ENCODE results near the gene FANCM.
"Not testable (repeated sequence)": the region's sequence is repeated elsewhere in the genome, so short reads cannot be mapped to it uniquely, and the experiment has no call there.

FANCM gene

DNA sequence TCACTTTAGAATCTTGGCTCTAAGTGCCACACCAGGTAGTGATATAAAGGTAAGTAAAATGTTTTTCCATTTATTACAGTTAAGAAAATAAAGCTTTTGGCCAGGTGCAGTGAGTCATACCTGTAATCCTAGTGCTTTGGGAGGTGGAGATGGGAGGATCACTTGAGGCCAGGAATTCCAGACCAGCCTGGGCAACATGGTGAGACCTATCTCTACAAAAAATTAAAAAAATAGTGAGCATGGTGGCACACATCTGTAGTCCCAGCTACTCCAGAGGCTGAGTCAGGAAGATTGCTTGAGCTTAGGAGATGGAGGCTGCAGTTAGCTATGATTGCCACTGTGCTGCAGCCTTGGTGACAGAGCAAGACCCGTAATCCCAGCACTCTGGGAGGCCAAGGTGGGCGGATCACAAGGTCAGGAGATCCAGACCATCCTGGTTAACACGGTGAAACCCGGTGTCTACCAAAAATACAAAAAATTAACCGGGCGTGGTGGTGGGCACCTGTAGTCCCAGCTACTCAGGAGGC is 5.0 kb downstream of the FANCM start:
- peak; percentile 9 for DNase-seq (ENCODE audit: low spot score)

DNA sequence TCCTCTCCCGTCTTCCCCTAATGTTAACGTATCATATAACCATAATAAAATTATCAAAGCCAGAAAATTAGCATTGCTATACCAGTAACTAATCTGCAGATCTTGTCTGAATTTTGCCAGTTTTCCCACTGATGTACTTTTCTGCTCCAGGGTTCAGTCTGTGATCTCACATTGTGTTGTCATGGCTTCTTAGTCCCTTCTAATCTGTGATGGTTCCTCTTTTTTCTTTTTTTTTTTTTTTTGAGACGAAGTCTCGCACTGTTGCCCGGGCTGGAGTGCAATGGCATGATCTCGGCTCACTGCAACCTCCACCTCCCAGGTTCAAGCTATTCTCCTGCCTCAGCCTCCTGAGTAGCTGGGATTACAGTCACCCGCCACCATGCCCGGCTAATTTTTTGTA is 6.4 kb downstream of the FANCM start:
- not testable (repeated sequence) for DNase-seq (ENCODE audit: low spot score)

DNA sequence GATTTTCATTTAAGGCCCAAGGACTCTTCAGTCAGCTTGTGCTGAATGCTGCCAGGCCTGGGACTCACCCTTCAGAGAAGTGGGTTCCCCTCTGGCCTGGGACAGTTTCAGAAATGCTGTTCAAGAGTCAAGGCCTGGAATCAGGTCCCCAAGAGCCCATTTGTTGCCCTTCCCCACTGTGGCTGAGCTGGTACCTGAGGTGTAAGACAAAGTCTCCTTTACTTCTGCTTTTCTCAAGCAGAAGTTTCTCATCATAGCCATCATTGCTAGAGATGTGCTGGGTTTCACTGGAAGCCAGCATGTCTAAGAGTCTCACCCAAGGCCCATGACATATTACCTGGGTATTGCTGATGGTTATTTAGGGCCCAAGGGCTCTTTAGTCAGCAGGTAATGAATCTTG is 8.9 kb downstream of the FANCM start:
- DNase-seq (ENCODE audit: low spot score): no peak

DNA sequence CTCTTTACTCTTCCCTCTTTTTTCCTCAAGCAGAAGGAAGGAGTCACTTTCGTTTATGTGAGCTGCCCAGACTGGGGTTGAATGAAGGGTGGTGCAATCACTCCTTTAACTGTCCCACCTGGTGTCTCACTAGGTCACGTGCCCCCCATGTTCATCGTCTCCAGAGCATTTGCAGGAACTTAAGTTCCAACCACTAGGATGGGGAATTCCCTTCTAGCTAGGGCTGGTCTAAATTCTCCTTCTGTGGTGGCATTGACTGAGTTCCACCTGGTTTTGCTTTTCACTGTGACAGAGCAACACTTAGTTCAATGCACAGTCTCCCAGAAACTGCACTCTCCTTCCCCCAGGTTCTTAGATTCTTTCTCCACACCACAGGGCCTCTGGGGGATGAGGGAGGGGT is 9.5 kb downstream of the FANCM start:
- no peak for DNase-seq (ENCODE audit: low spot score)

DNA sequence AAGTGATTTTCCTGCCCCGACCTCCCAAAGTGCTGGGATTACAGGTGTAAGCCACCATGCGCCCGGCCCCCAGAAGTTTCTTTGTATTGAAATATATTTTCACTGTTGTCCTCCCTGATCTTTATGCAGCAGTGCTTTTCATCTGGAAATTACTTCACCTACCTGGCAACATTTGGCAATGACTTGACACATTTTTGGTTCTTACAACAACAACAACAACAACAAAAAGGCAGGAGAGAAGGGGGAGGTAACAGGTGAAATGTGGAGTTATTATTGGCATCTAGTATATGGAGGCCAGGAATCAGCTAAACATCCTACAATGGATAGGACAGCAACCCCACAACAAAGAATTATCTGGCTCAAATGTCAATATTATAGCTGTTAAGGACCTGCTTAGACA is 13.9 kb downstream of the FANCM start:
- DNase-seq (ENCODE audit: low spot score): no peak

DNA sequence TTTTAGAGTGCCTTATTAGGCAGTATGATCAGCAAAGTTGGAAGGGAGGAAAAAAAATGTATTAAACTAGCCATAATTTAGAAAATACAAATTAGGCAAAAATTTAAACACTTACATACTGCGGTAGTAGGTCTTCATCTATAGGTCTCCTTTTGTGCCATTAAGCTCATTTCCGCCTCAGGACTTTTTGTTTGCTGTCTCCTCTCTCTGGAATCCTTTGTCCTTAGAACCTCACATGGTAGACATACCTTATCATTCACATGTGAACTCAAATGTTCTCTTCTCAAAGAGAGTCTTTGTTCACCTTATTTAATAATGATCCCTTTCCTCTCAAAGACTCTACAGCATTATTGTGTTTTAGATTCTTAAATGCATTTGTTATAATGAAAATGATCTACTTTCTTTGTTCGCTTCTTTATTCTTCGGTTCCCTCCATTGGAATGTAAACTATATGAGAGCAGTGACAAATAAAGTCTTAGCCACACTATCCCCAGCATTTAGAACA is 14.7 kb downstream of the FANCM start:
- no peak for DNase-seq (ENCODE audit: low spot score)

DNA sequence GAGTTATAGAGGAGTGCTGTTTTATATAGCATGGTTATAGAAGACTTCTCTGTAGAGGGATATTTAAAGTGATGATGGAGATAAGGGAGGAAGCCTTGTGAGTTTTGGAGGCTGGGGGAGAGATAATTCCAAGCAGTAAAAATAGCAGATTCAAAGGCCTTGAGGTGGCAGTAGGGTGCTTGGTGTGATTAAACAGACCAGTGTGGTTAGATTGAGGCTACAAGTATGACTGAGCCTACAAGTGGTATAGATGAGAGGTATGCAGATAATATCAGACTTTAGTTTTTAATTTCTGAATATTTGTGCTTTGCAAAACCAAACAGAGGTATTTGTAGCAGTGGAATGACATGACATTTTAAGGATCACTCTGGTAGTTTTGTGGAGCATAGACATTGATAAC is 20.3 kb downstream of the FANCM start:
- no peak for DNase-seq (ENCODE audit: low spot score)

DNA sequence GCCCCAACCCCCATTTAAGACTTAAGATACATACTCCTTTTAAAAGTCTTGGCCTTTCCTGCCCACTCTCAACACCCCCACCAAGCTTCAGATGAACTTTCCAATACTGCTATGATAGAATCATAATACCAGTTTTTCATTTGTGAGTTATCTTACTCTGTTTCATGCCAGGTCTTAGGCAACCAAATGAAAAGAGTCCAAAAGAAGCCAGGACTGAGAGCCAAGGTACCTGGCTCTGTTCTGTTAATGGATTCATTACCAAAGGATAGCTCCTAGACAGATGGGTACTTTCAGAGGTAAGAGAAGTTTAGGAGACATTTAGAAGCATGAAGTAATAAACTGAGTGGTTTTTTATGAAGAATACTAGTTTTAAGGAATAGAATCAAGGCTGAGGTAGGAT is 34.2 kb downstream of the FANCM start:
- no peak for DNase-seq (ENCODE audit: low spot score)

DNA sequence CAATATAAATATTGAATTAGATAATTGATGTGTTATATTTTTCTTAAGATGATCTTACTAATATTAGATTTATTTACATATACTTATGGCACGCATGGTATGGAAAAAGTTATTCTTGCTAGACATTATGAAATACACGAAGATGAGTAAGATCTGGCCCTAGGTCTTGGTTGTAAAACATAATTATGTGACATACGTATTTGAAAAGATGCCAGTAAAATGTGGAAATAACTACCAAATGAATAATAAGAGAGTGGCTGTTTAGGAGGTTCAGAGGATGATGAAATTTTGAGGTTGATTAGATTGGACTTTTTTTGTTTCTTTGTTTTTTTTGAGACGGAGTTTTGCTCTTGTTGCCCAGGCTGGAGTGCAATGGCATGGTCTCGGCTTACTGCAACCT is 41.3 kb downstream of the FANCM start:
- no peak for DNase-seq (ENCODE audit: low spot score)

DNA sequence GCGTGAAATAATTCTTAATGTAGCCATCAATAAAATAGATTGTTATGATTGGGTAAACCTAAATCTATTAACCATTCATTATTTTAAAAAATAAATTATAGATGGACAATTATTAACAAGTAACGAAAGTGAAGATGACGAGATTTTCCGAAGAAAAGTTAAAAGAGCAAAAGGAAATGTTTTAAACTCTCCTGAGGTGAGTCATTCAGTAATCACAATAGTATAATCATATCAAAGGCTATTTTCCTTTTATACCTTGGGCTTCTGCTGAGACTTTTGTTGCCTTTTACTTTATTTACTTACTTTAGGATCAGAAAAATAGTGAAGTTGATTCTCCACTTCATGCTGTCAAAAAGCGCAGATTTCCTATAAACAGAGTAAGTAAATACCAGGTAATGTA is 45.6 kb downstream of the FANCM start:
- DNase-seq (ENCODE audit: low spot score): no peak

DNA sequence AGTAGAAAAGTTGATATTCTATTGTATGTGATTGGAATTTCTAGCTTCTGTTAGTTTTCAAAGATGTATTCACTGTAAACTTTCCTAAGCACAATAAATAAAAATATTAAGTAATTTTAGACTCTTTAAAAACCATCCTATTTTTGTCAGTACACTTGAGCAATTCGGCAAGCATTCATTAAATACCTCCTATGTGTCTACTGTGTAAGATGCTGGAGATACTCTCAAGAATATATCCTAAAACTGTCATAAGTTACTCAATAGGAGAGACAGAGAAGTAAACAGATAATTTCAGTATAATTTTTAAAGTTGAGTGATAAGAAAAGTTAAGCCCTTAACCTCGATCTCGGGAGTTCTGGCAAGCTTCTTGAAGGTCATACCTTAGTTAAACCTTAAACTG is 46.1 kb downstream of the FANCM start:
- no peak for DNase-seq (ENCODE audit: low spot score)

DNA sequence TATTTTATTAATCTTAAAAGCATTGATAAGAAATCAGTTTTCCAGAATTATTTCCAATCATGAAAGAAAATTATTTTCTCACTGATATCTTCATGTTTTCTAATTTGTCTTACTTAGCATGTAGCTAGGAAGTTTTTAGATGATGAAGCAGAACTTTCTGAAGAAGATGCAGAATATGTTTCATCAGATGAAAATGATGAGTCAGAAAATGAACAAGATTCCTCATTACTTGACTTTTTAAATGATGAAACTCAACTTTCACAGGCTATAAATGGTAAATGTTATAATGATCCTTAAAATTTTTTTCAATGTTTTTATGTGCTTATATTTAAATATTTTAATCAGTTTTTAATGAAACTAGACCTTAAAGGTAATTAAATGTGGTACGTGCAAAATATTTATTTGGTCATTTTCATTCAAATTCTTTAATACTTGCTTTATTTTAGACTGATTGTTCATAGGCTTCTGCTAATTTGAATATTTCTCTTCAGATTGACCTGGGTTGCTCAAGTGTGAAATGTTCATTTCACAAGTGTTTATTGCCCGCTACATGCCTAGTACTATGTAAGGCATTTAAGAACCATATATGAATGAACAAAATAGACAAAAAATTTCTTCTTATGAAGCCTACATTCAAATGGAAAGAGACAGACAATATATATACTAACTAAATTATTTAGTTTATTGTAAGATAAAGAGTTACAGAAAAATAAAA is 49.5 kb downstream of the FANCM start:
- no peak for DNase-seq (ENCODE audit: low spot score)

DNA sequence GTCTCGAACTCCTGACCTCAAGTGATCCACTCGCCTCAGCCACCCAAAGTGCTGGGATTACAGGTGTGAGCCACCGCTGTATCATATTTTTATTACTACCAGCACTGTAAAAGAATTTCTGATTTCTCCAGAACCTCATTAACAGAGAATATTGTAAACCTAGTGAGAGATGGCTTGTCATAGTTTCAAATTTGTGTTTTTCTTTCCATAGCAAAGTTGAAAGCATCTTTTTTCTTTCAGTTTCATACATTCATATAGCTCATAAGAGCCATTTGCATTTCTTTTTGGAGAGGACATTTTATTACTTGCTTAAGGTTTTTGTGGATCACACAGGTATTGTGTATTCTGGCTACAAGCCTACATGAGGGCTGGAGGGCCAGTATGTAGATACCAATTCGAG is 59.2 kb downstream of the FANCM start:
- no peak for DNase-seq (ENCODE audit: low spot score)

DNA sequence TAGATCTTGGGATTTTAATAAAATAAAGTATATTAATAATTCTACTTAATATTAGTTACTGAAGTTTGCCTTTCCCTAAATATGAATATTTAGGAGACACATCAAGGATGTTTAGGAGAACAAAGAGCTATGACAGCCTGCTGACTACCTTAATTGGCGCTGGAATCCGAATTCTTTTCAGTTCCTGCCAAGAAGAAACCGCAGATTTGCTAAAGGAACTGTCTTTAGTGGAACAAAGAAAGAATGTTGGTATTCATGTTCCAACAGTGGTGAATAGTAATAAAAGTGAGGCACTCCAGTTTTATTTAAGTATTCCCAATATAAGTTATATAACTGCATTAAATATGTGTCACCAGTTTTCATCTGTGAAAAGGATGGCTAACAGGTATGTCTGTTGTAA is 62.8 kb downstream of the FANCM start:
- DNase-seq (ENCODE audit: low spot score): no peak

DNA sequence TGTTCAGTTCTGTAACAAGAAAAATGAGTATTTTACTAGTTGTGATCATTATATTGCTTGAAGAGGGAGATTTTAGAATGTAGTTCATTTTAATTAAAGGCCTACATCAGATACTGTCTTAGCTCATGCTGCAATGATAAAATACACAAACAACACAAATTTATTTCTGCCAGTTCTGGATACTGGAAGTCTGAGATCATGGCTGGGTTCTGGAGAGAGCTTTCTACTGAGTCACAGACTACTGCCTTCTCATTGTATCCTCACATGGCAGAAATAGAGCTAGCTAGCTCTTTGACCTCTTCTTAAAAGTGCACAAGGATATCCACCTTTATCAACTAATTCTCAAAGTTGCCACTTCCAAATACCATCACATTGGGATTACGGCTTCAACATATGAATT is 63.5 kb downstream of the FANCM start:
- peak; percentile 39 for DNase-seq (ENCODE audit: low spot score)

DNA sequence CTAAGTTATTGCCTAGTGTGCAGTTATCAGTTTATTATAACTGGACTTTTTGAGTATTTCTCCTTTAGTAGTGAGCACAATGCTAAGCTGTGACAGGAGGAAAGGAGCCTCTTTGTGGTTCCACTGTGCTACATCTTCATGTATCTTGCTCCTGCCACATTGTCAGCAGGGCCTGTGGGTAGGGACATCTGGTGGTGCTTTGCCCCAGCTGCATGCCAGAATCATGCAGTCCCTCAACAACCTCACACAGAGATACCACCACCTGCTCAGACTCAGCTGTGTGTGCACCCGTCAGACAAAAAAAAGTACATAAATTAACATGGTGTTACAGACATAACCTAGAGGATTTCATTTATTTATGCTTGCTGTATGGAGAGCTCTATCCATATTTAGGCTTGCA is 66.2 kb downstream of the FANCM start:
- DNase-seq (ENCODE audit: low spot score): no peak

DNA sequence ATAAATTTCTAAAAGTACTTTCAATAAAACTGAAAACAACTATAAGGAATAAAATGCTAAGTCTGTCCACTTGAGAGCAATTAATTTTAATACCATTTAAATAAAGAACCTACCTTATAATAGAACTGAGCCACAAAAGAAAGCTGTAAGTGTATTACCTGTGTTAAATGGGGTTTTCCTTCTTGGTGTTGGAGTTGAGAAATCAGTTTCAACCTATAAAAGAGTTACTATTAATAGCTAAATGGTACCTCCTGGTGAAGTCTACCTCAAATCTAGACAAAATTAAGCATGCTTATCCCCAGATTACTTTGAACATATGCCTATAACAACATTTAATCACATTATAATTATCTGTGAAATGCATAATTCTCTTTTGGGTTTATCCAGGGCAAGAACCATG is 68.5 kb downstream of the FANCM start:
- no peak for DNase-seq (ENCODE audit: low spot score)

DNA sequence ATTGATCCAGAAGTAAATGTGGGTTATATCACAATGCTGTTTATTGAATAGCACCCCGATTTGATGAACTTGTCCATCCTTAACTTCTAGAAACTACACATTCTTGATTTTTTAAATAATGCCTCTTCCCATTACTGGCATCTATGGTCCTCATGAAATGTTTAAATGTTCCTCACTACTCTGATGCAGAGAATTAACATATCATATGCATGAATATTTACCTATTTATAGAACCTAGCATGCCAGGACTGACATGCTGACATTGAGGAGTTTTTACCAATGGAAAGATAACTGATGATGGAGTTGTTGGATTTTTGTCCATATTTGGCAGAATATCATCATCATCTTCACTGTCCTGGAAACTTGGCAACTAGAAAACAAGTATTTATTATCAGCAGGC is 74.4 kb downstream of the FANCM start:
- DNase-seq (ENCODE audit: low spot score): no peak

DNA sequence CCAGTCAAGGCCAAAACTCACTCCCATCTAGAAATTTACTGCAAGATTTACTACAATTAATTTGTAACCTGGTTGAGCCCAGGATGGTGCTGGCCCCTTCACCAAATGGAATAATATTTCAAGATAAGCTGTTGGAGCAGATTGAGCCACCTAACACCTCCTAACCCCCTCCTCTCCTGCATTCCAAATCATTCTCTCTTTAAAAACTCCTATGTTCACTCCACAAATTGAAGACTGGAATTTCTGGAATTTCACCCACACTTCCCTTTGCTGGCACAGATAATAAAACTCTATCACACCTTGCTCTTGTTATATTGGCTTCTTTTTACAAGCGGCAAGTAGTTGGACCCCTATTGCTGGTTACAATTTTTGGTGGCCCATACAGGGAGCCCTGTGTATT is 75.6 kb downstream of the FANCM start:
- DNase-seq (ENCODE audit: low spot score): no peak

DNA sequence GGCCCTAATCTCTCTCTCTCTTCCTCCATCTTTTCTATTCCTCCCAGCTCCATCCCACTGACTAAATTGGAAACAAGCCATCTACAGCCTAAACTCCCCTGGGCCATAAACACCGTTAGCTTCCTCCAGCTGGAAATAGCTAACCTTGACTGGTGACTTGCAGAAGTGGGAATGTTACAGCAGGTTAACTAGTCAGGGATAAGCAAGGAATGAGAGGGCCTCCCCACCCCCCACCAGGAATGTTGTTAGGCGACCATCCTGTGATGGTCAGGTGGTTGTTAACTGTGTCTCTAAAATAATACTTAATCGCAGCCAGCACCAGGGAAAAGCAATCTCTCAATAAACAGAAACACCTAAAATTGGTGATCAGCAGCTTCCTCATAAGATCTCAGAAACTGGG is 76.5 kb downstream of the FANCM start:
- DNase-seq (ENCODE audit: low spot score): peak; percentile 54

DNA sequence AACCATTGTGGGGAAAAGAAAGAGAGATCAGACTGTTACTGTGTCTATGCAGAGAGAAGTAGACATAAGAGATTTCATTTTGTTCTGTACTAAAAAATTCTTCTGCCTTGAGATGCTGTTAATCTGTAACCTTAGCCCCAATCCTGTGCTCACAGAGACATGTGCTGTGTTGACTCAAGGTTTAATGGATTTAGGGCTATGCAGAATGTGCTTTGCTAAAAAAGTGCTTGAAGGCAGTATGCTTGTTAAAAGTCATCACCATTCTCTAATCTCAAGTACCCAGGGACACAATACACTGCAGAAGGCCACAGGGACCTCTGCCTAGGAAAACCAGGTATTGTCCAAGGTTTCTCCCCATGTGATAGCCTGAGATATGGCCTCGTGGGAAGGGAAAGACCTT is 78.0 kb downstream of the FANCM start:
- peak; percentile 24 for DNase-seq (ENCODE audit: low spot score)

DNA sequence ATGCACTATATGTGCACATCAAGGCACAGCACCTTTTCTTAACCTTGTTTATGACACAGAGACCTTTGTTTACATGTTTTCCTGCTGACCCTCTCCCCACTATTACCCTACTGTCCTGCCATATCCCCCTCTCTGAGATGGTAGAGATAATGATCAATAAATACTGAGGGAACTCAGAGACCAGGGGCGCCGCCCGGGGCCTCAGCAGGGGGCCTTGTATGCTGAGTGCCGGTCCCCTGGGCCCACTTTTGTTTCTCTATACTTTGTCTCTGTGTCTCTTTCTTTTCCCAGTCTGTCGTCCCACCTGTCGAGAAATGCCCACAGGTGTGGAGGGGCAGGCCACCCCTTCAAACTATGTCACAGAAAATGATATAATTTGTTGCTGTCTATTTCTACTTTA is 78.6 kb downstream of the FANCM start:
- DNase-seq (ENCODE audit: low spot score): not testable (repeated sequence)

DNA sequence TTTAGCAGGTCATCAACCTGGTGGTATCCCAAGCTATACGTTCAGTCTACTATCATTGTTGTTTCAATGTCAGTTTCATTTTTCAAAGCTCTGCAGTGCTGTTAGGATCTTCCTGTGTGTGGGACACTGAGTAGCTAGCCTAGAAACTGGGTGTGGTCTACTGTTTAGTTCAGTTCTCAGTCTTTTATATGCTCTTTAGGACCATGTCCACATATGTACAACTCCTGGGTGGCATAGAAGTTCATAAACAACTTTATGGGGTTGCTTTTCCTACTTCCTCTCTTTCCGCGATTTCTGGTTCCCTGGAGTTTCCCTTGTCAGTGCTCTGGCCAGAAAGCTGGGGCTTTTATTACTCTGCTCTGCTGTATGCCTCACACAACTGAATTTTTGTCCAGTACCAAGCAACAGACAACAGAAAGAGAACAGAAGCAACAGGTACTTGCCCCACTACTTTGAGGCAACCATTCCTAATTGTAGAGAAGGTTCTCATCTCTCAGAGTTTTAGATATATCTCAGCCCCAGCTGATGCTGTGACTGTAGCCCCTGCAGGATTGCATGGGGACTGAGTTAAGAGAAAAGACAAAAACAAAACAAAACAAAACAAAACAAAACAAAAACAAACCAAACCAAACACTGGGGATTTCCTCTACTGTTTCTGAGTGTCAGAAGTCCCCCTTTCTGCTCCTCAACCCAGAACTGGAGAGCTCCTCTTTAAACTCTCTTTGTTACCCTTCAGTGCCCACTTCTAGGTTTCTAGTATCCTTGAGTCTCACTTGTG is 86.9 kb downstream of the FANCM start:
- no peak for DNase-seq (ENCODE audit: low spot score)

Data from kidney tubule cell (primary cell).